ENCODE results near the gene CUEDC1. TPM values are rescaled to one million over a fixed set of nuclear protein-coding genes. Genes with fewer than 3 reads are reported as not detected.

The CUEDC1 gene
- total and polyA plus RNA-seq, 2 donors (not counting 1 experiment from before 2014, with no cell fraction given), result 0.57 TPM; not detected in 1

DNA sequence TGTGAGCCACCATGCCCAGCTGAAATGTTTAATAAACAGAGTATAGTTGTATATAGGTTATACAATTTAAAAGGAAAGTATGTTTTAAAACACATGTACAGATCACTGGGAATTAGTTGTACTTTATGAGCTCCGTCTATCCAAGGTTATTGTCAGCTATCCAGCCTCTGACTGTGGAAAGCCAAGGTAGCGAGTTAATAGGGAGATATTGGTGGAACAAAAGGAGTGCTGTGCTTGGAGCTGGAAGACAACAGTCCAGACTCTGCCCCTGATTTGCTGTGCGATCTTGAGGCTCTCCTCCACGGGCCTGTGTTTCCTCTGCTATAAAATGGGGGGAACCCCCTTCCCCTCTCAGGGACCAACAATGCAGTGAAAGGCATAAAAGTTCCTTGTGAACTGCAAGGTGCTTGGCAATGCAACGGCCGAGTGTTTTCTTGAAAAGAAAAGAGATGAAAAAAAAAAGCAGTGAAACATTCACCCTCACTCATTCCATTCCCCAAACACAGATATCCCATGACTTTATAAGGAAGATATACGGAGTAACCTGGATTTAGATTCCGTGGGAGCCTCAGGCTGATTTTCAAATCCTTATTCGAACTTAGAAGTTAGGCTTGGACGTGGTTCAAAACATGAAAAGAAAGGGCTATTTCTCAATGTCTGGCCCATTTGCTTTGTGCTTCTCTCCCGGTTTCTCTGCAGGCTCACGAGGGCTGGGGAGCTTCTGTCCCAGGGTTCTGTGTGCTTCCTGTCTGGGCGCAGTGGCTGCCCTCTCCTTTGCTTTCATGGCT, 34.1 kb downstream of the CUEDC1 start:
- intact Hi-C loops (cut with micrococcal nuclease), result no loop called here
- H2AFZ ChIP-seq (ENCODE audit: insufficient read depth, low read depth, low read length, poor library complexity, severe bottlenecking), result no peak overlapping the region
- CTCF ChIA-PET, result interaction anchor here (0.6 to 1.1 kb wide), 3 partner anchors 27 to 78 kb away, joined by 3 read pairs; no protein-coding TSS in a partner anchor
- no peak overlapping the region for H3K4me2 ChIP-seq (replicated peaks; ENCODE audit: low read depth, low read length, poor library complexity, severe bottlenecking)
- no peak overlapping the region for H3K4me3 ChIP-seq (ENCODE audit: control extremely low read depth in 1 of 5, extremely low read depth in 1 of 5, insufficient read depth in 1 of 5, low read depth in 2 of 5, low read length in 4 of 5)
- ATAC-seq (ENCODE audit: low read depth) (no peak), DNase-seq (no peak)
- peaks cover 0 to 41% (median 21%) of the 10 kb centered on the region in 4 experiments for H3K27me3 ChIP-seq (replicated peaks in 1 of 4; ENCODE audit: control extremely low read depth in 1 of 4, control insufficient read depth in 3 of 4, insufficient read depth in 4 of 4, low read length in 3 of 4)
- H3K9me3 ChIP-seq (ENCODE audit: control extremely low read depth in 1 of 3, control insufficient read depth in 2 of 3, insufficient read depth in 1 of 3, low read length in 2 of 3), result peaks cover 0 to 3% (median 0%) of the 10 kb centered on the region in 3 donors
- no peak overlapping the region for H3K27ac Mint-ChIP-seq
- no peak overlapping the region for H3K9ac ChIP-seq (ENCODE audit: low read length)
- no peaks in the 10 kb centered on the region for H3K79me2 ChIP-seq (ENCODE audit: control insufficient read depth, insufficient read depth, low read length)
- H3K27me3 Mint-ChIP-seq, result peaks cover 46% of the 10 kb centered on the region
- peaks cover 2% of the 10 kb centered on the region for H3K4me1 Mint-ChIP-seq
- TF ChIP-seq EZH2 (IDR thresholded peaks at IDR 0.05; ENCODE audit: borderline replicate concordance, insufficient read depth, low read depth, low read length, poor library complexity, severe bottlenecking), result no peak
- TF ChIP-seq, protein P1, sequence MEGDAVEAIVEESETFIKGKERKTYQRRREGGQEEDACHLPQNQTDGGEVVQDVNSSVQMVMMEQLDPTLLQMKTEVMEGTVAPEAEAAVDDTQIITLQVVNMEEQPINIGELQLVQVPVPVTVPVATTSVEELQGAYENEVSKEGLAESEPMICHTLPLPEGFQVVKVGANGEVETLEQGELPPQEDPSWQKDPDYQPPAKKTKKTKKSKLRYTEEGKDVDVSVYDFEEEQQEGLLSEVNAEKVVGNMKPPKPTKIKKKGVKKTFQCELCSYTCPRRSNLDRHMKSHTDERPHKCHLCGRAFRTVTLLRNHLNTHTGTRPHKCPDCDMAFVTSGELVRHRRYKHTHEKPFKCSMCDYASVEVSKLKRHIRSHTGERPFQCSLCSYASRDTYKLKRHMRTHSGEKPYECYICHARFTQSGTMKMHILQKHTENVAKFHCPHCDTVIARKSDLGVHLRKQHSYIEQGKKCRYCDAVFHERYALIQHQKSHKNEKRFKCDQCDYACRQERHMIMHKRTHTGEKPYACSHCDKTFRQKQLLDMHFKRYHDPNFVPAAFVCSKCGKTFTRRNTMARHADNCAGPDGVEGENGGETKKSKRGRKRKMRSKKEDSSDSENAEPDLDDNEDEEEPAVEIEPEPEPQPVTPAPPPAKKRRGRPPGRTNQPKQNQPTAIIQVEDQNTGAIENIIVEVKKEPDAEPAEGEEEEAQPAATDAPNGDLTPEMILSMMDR (IDR thresholded peaks at IDR 0.05), result no peak
- H3K9me3 Mint-ChIP-seq (ENCODE audit: insufficient read depth), result no peaks in the 10 kb centered on the region
- H3K27ac ChIP-seq (ENCODE audit: low read length in 2 of 2), result no peak overlapping the region
- no peak overlapping the region for H3K4me3 Mint-ChIP-seq
- H3K4me1 ChIP-seq (ENCODE audit: control insufficient read depth in 2 of 2, insufficient read depth in 2 of 2, low read length in 2 of 2), result no peaks in the 10 kb centered on the region
- POLR2A ChIA-PET, result no interaction called here
- WGBS (ENCODE audit: insufficient coverage), result 70% methylated on average over 11 of the region's 13 CpGs
- H3K36me3 ChIP-seq (replicated peaks in 1 of 2; ENCODE audit: control extremely low read depth in 1 of 2, control insufficient read depth in 1 of 2, extremely low read depth in 1 of 2, insufficient read depth in 2 of 2, low read length in 1 of 2), result no peaks in the 10 kb centered on the region
- no peaks in the 10 kb centered on the region for H4K20me1 ChIP-seq (ENCODE audit: control insufficient read depth, insufficient read depth, low read length, poor library complexity, severe bottlenecking)

DNA sequence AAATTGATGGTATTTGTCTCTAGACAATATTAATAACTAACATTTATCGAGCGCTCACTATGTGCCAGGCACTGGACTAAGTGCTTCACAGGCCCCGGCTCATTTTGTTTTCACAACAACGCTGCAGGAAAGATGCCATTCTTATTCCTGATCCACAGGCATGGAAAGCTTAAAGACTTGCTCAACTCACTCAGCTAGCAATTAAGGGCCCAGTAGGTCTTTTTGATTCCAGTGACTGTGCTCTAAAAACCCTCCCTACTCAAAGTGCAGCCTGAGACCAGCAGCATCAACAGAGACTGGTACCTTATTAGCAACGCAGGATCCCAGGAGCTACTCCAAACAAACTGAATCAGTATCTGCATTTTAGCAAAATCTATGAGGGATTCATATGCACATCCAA, 35.3 kb downstream of the CUEDC1 start:
- no peak overlapping the region for H2AFZ ChIP-seq (ENCODE audit: insufficient read depth, low read depth, low read length, poor library complexity, severe bottlenecking)
- WGBS (ENCODE audit: insufficient coverage), result 100% methylated on average over 4 of the region's 5 CpGs
- no peak overlapping the region for H3K4me3 ChIP-seq (ENCODE audit: control extremely low read depth in 1 of 5, extremely low read depth in 1 of 5, insufficient read depth in 1 of 5, low read depth in 2 of 5, low read length in 4 of 5)
- H4K20me1 ChIP-seq (ENCODE audit: control insufficient read depth, insufficient read depth, low read length, poor library complexity, severe bottlenecking), result no peaks in the 10 kb centered on the region
- H3K4me1 Mint-ChIP-seq, result no peaks in the 10 kb centered on the region
- no peak overlapping the region for H3K4me2 ChIP-seq (replicated peaks; ENCODE audit: low read depth, low read length, poor library complexity, severe bottlenecking)
- peaks cover 42% of the 10 kb centered on the region for H3K27me3 Mint-ChIP-seq
- no peaks in the 10 kb centered on the region for H3K79me2 ChIP-seq (ENCODE audit: control insufficient read depth, insufficient read depth, low read length)
- H3K4me3 Mint-ChIP-seq, result no peak overlapping the region
- no peaks in the 10 kb centered on the region for H3K4me1 ChIP-seq (ENCODE audit: control insufficient read depth in 2 of 2, insufficient read depth in 2 of 2, low read length in 2 of 2)
- peaks cover 0 to 29% (median 17%) of the 10 kb centered on the region in 4 experiments for H3K27me3 ChIP-seq (replicated peaks in 1 of 4; ENCODE audit: control extremely low read depth in 1 of 4, control insufficient read depth in 3 of 4, insufficient read depth in 4 of 4, low read length in 3 of 4)
- intact Hi-C loops (cut with micrococcal nuclease), result no loop called here
- DNase-seq, result no peak
- H3K27ac ChIP-seq (ENCODE audit: low read length in 2 of 2), result no peak overlapping the region
- H3K9me3 ChIP-seq (ENCODE audit: control extremely low read depth in 1 of 3, control insufficient read depth in 2 of 3, insufficient read depth in 1 of 3, low read length in 2 of 3), result peaks cover 0 to 3% (median 0%) of the 10 kb centered on the region in 3 donors
- ChIA-PET CTCF (interaction anchor here (2.0 to 3.4 kb wide), 2 partner anchors 20 to 80 kb away, joined by 5 to 40 read pairs; no protein-coding TSS in a partner anchor), POLR2A (no interaction called here)
- H3K9me3 Mint-ChIP-seq (ENCODE audit: insufficient read depth), result no peaks in the 10 kb centered on the region
- no peaks in the 10 kb centered on the region for H3K36me3 ChIP-seq (replicated peaks in 1 of 2; ENCODE audit: control extremely low read depth in 1 of 2, control insufficient read depth in 1 of 2, extremely low read depth in 1 of 2, insufficient read depth in 2 of 2, low read length in 1 of 2)
- H3K9ac ChIP-seq (ENCODE audit: low read length), result no peak overlapping the region
- H3K27ac Mint-ChIP-seq, result no peak overlapping the region
- no peak for ATAC-seq (ENCODE audit: low read depth)
- TF ChIP-seq, protein P1 (IDR thresholded peaks at IDR 0.05), result no peak
- TF ChIP-seq EZH2 (IDR thresholded peaks at IDR 0.05; ENCODE audit: borderline replicate concordance, insufficient read depth, low read depth, low read length, poor library complexity, severe bottlenecking), result no peak

All from B cell (primary cell).